NB4 (cell line): Measurements from ENCODE around the gene ADCYAP1.

Experiments
- POLR2A ChIP-seq: IDR thresholded peaks from 2 replicates; pipeline ENCODE4 v1.6.1; 2011; ENCODE audit warnings: mild to moderate bottlenecking; ENCODE audit not compliant: insufficient read length; ENCODE audit errors: extremely low read depth
- TF ChIP-seq, protein P1 (sequence below): IDR thresholded peaks from one replicate; pipeline ENCODE4 v1.5.1; 2012; ENCODE audit warnings: low read depth, low read length

DNA sequence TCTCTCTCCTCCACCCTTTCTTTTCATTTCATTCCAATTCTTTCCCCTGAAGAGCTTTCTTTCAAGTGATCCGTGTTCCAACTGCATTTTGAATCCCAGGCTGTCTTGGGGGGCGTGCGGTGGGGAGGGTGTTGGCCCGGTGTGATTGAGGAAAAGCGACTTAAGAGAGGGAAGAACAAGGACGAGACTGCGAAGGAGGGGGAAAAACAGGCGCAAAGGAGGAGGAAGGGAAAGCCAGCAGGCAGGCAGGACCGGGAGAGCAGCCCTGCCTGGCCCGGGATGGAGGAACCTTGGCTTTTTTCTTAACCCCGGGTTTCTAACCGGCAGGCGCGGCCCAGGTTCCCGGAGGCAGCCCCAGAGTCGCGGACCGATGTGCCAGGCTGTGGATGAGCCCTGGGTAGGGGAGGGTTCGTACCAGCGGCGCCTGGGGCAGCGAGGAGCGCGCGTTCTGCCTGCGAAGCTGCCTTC, 1.3 kb downstream of the ADCYAP1 start:
- TF ChIP-seq POLR2A, result no peak
- TF ChIP-seq, protein P1, sequence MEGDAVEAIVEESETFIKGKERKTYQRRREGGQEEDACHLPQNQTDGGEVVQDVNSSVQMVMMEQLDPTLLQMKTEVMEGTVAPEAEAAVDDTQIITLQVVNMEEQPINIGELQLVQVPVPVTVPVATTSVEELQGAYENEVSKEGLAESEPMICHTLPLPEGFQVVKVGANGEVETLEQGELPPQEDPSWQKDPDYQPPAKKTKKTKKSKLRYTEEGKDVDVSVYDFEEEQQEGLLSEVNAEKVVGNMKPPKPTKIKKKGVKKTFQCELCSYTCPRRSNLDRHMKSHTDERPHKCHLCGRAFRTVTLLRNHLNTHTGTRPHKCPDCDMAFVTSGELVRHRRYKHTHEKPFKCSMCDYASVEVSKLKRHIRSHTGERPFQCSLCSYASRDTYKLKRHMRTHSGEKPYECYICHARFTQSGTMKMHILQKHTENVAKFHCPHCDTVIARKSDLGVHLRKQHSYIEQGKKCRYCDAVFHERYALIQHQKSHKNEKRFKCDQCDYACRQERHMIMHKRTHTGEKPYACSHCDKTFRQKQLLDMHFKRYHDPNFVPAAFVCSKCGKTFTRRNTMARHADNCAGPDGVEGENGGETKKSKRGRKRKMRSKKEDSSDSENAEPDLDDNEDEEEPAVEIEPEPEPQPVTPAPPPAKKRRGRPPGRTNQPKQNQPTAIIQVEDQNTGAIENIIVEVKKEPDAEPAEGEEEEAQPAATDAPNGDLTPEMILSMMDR, result no peak
